A549 treated with dexamethasone at 1 μM for 4 hours (cell line): Measurements from ENCODE around the gene PHF10. TPM values are rescaled to one million over a fixed set of nuclear protein-coding genes. Genes with fewer than 3 reads are reported as not detected.

Source experiments
- total RNA-seq: library from RNA; stranded (reverse); fragments of 200-300 nt; extraction: Qiagen RNA extraction; gene quantifications from 5 replicates; pipeline ENCODE4 v1.2.3, GENCODE V29; 2022

Gene PHF10
- 20.9 to 27.7 TPM (median 25.0 TPM) in 5 replicates for total RNA-seq

GRCh38 chr6:169724494-169725124 lies at the start of gene PHF10:
Gene PHF10 (minus strand): TSS chr6:169724500. CDS start chr6:169723931, 569 bp downstream.

GRCh38 chr6:169751242-169752073 lies 27.2 kb upstream of the PHF10 start, which contains the start of the genes DYNLT2 and ERMARD:
Gene DYNLT2 (minus strand): TSS chr6:169751572. CDS start chr6:169751458, 114 bp downstream.
Gene ERMARD (plus strand): TSS chr6:169751622. CDS start chr6:169751658, 36 bp downstream.

GRCh38 chr6:169701954-169702839 lies 22.1 kb downstream of the PHF10 start, which contains the start of the genes C6orf120 and WDR27:
Gene C6orf120 (plus strand): TSS chr6:169702126. CDS start chr6:169702460, 334 bp downstream.
Gene WDR27 (minus strand): TSS chr6:169702029. CDS start chr6:169689005, 13,024 bp downstream.

Other genes with a start within 250 kb of the PHF10 start
- 4.4 to 11.7 TPM (median 9.3 TPM) in 5 replicates for gene WDR27, start 22.5 kb downstream of the PHF10 start, total RNA-seq
- gene C6orf120, start 22.4 kb downstream of the PHF10 start, total RNA-seq, result 12.1 to 15.5 TPM (median 13.5 TPM) in 5 replicates
- gene DYNLT2, start 27.1 kb upstream of the PHF10 start, total RNA-seq, result 0.43 to 0.62 TPM (median 0.56 TPM) in 5 replicates
- 5.5 to 6.6 TPM (median 6.0 TPM) in 5 replicates for gene ERMARD, start 27.1 kb upstream of the PHF10 start, total RNA-seq